ENCODE results near the gene NECTIN2.

Gene NECTIN2

DNA sequence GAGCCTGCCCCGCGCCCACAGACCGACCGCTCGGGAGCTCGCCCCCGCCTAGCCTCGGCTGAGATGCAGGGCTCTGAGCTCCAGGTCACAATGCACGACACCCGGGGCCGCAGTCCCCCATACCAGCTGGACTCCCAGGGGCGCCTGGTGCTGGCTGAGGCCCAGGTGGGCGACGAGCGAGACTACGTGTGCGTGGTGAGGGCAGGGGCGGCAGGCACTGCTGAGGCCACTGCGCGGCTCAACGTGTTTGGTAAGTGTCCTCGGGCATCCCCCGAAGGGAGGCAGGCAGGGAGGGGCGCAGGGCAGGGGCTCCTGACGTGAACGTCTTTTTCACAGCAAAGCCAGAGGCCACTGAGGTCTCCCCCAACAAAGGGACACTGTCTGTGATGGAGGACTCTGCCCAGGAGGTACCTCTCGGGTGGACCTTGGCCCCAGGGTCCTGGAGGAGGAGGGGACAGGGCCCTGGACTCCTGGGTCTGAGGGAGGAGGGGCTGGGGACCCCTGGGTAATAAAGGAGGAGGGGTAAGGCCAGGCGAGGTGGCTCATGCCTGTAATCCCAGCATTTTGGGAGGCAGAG is 33.9 kb upstream of the NECTIN2 start:
- TF ChIP-seq, protein P1, sequence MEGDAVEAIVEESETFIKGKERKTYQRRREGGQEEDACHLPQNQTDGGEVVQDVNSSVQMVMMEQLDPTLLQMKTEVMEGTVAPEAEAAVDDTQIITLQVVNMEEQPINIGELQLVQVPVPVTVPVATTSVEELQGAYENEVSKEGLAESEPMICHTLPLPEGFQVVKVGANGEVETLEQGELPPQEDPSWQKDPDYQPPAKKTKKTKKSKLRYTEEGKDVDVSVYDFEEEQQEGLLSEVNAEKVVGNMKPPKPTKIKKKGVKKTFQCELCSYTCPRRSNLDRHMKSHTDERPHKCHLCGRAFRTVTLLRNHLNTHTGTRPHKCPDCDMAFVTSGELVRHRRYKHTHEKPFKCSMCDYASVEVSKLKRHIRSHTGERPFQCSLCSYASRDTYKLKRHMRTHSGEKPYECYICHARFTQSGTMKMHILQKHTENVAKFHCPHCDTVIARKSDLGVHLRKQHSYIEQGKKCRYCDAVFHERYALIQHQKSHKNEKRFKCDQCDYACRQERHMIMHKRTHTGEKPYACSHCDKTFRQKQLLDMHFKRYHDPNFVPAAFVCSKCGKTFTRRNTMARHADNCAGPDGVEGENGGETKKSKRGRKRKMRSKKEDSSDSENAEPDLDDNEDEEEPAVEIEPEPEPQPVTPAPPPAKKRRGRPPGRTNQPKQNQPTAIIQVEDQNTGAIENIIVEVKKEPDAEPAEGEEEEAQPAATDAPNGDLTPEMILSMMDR (IDR thresholded peaks at IDR 0.05; ENCODE audit: low read length, missing control alignments), result no peak
- no peak for DNase-seq (ENCODE audit: low read depth)
- H3K4me3 ChIP-seq (replicated peaks; ENCODE audit: low read depth, low read length), result no peak overlapping the region

DNA sequence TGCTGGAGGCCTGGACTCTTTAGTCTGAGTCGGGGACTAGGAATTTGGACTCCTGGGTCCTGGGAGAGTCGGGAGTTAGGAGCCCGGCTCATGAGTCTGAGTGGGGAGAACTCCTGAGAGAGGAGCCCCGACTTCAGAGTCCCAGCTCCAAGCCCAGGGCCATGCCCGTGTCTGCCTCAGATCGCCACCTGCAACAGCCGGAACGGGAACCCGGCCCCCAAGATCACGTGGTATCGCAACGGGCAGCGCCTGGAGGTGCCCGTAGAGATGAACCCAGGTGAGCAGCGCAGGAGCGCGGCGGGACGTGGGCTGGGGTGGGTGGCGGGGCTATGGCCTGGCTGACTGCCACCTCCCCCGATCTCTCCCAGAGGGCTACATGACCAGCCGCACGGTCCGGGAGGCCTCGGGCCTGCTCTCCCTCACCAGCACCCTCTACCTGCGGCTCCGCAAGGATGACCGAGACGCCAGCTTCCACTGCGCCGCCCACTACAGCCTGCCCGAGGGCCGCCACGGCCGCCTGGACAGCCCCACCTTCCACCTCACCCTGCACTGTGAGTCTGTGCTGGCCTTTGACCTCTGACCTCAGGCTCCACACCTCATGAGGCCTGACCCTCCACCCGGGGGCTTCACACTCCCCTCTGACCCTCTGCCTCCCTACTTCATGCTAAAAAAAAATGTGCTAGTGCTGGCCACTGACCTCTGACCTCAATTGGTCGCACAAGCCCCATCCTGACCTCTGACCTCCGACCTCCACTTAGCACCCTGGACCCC is 32.8 kb upstream of the NECTIN2 start:
- TF ChIP-seq, protein P1 (IDR thresholded peaks at IDR 0.05; ENCODE audit: low read length, missing control alignments), result no peak
- DNase-seq (ENCODE audit: low read depth), result no peak

DNA sequence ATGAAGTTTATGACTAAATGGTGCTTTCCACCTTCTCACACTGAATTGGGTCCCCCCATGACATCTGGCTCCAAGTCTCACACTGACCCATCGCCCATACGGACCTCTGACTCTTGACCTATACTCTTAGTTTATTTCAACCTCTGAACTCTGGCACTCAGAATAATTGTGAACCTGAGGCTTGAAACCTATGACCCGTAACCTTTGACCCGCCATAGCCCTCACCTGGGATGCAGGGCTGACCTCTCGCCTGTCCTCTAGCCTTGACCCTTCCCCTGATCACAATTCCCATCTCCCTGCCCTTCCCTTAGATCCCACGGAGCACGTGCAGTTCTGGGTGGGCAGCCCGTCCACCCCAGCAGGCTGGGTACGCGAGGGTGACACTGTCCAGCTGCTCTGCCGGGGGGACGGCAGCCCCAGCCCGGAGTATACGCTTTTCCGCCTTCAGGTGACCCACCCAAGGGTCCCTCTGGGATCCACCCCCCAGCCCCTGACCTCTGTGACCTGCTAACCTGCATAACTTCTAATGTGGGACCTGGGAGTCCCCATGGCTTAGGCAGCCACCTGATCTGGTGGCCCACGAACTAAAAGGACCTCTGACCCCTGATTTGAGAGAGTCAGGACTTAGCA is 32.1 kb upstream of the NECTIN2 start:
- DNase-seq (ENCODE audit: low read depth), result no peak
- no peak overlapping the region for H3K4me3 ChIP-seq (replicated peaks; ENCODE audit: low read depth, low read length)
- TF ChIP-seq, protein P1 (IDR thresholded peaks at IDR 0.05; ENCODE audit: low read length, missing control alignments), result no peak

More for the DNA sequence above, 32.8 kb upstream of the NECTIN2 start:
- H3K4me3 ChIP-seq (replicated peaks; ENCODE audit: low read depth, low read length), result no peak overlapping the region

DNA sequence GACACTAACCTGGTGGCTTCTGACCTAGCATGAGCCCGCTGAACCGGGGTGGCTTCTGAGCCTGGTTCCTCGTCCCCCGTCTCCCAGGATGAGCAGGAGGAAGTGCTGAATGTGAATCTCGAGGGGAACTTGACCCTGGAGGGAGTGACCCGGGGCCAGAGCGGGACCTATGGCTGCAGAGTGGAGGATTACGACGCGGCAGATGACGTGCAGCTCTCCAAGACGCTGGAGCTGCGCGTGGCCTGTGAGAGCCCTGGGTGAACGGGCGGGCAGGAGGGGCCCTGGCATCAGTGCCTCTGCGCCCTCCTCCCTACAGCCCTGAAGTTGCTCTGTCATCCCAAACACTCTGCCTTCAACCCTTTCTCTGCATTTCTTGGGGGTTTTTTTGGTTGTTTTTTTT is 31.6 kb upstream of the NECTIN2 start:
- no peak for DNase-seq (ENCODE audit: low read depth)
- TF ChIP-seq, protein P1 (IDR thresholded peaks at IDR 0.05; ENCODE audit: low read length, missing control alignments), result no peak
- H3K4me3 ChIP-seq (replicated peaks; ENCODE audit: low read depth, low read length), result no peak overlapping the region

DNA sequence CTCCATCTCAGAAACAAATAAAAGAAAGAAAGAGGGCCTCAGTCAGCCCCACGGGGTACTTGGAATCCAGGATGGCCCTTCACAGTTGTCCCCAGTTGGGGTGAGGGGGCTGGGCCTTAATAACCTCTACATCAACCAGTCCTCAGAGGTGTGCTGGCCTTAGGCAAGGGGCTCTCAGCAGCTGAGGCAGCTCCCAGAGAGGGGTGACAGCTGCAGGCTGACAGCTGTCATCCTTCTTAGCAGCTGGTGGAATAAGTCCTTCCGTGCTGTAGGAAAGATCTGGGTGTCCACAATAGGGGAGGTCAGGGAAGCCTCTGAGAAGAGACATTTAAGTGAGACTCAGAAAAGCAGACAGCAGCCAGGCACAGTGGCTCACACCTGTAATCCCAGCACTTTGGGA is 29.8 kb upstream of the NECTIN2 start:
- TF ChIP-seq, protein P1 (IDR thresholded peaks at IDR 0.05; ENCODE audit: low read length, missing control alignments), result no peak
- DNase-seq (ENCODE audit: low read depth), result no peak
- no peak overlapping the region for H3K4me3 ChIP-seq (replicated peaks; ENCODE audit: low read depth, low read length)

DNA sequence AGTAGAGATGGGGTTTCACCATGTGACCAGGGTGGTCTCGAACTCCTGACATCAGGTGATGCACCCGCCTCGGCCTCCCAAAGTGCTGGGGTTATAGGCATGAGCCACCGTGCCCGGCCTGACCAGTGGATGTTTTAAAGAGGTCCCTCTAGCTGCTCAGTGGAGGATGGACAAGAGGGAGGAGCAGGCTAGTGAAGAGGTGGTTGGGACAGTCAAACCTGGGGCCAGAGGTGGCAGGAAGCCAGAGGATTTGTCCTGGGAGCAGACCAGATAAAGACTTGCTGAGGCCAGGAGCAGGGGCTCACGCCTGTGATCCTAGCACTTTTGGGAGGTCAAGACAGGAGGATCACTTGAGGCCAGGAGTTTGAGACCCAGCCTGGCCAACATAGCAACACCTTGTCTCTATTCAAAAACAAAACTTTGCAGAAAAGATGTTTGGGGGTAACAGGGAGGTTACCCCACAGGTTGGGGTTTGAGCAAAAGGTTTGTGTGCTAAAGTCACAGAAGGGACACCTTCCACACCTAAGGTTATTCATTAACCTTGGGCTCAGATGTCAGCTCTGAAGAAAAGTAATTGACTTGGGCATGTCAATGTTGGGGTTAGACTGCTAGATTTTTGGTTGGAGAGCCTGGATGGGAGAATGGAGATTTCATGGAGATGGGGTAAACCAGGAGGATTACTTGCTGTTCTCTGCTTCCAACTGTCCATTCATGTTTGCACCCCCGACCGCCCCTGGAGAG is 28.2 kb upstream of the NECTIN2 start:
- TF ChIP-seq, protein P1 (IDR thresholded peaks at IDR 0.05; ENCODE audit: low read length, missing control alignments), result no peak
- no peak for DNase-seq (ENCODE audit: low read depth)
- H3K4me3 ChIP-seq (replicated peaks; ENCODE audit: low read depth, low read length), result no peak overlapping the region

Data from fibroblast of pulmonary artery (primary cell).